ENCODE measurements around the gene DHCR7. TPM values are rescaled to one million over a fixed set of nuclear protein-coding genes. Genes with fewer than 3 reads are reported as not detected.

Gene DHCR7
- total RNA-seq, 1 experiment from 2014 or later = 286 TPM

DNA sequence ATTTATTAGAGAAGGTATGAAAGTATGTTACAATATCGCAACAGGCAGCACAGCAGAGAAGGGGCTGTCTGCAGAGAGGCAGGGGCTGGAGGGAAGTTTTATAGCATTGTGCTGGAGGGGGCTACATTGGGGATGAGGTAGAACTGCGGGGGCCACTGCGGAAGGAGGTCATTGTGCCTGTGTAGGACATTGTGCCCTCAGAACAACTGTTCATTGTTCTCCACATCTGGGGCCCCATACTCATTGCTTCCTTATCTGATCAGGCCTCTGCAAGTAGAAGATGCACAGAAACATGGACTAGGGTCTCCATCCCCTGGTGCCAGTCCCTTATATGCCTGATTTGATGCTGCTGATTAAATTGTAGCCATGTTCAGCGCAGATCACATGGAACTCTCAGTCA is 16.9 kb upstream of the DHCR7 start:
- CTCF ChIA-PET = interaction anchor here (0.5 kb wide), 1 partner anchor 16 kb away, joined by 8 read pairs; no protein-coding TSS in a partner anchor
- no peaks in the 10 kb centered on the region for H3K4me1 ChIP-seq (ENCODE audit: insufficient read depth, low read length, poor library complexity, severe bottlenecking)
- H3K27ac ChIP-seq (ENCODE audit: low read depth, low read length, poor library complexity, severe bottlenecking) = no peak overlapping the region
- no peaks in the 10 kb centered on the region for H3K9me3 ChIP-seq (ENCODE audit: low read depth, low read length, poor library complexity, severe bottlenecking)
- DNase-seq (ENCODE audit: low spot score) = no peak
- no TSS peak for BruUV-seq (replicated peaks)
- intact Hi-C loops (cut with micrococcal nuclease; ENCODE audit: unreplicated experiment) = no loop called here
- no peak overlapping the region for H3K4me3 ChIP-seq (ENCODE audit: low read depth, low read length, poor library complexity, severe bottlenecking)
- no peak for TF ChIP-seq EZH2 (IDR thresholded peaks at IDR 0.05; ENCODE audit: borderline replicate concordance, low read depth, low read length, poor library complexity, severe bottlenecking)
- TF ChIP-seq, protein P1, sequence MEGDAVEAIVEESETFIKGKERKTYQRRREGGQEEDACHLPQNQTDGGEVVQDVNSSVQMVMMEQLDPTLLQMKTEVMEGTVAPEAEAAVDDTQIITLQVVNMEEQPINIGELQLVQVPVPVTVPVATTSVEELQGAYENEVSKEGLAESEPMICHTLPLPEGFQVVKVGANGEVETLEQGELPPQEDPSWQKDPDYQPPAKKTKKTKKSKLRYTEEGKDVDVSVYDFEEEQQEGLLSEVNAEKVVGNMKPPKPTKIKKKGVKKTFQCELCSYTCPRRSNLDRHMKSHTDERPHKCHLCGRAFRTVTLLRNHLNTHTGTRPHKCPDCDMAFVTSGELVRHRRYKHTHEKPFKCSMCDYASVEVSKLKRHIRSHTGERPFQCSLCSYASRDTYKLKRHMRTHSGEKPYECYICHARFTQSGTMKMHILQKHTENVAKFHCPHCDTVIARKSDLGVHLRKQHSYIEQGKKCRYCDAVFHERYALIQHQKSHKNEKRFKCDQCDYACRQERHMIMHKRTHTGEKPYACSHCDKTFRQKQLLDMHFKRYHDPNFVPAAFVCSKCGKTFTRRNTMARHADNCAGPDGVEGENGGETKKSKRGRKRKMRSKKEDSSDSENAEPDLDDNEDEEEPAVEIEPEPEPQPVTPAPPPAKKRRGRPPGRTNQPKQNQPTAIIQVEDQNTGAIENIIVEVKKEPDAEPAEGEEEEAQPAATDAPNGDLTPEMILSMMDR (conservative IDR thresholded peaks at IDR 0.05; ENCODE audit: low read depth, low read length) = no peak
- POLR2A ChIA-PET (ENCODE audit: low non-redundant PET) = no interaction called here
- H3K27me3 ChIP-seq (replicated peaks; ENCODE audit: insufficient read depth, low read depth, low read length, poor library complexity) = no peaks in the 10 kb centered on the region
- peaks cover 6% of the 10 kb centered on the region for H3K36me3 ChIP-seq (ENCODE audit: insufficient read depth, low read length, poor library complexity, severe bottlenecking)

- ChIA-PET CTCF (no interaction called here), POLR2A (ENCODE audit: low non-redundant PET) (no interaction called here)
- H3K9me3 ChIP-seq (ENCODE audit: low read depth, low read length, poor library complexity, severe bottlenecking) = no peaks in the 10 kb centered on the region
- no peak overlapping the region for H3K4me3 ChIP-seq (ENCODE audit: low read depth, low read length, poor library complexity, severe bottlenecking)
- H3K27ac ChIP-seq (ENCODE audit: low read depth, low read length, poor library complexity, severe bottlenecking) = no peak overlapping the region
- intact Hi-C loops (cut with micrococcal nuclease; ENCODE audit: unreplicated experiment) = no loop called here
- no peak for DNase-seq (ENCODE audit: low spot score)
- peaks cover 21% of the 10 kb centered on the region for H3K36me3 ChIP-seq (ENCODE audit: insufficient read depth, low read length, poor library complexity, severe bottlenecking)
- BruUV-seq (replicated peaks) = no TSS peak
- H3K27me3 ChIP-seq (replicated peaks; ENCODE audit: insufficient read depth, low read depth, low read length, poor library complexity) = no peaks in the 10 kb centered on the region
- H3K4me1 ChIP-seq (ENCODE audit: insufficient read depth, low read length, poor library complexity, severe bottlenecking) = no peaks in the 10 kb centered on the region
- no peak for TF ChIP-seq EZH2 (IDR thresholded peaks at IDR 0.05; ENCODE audit: borderline replicate concordance, low read depth, low read length, poor library complexity, severe bottlenecking)
- TF ChIP-seq, protein P1 (conservative IDR thresholded peaks at IDR 0.05; ENCODE audit: low read depth, low read length) = no peak
These were observed 15.4 kb upstream of the DHCR7 start for GRCh38 chr11:71463331-71464211.

DNA sequence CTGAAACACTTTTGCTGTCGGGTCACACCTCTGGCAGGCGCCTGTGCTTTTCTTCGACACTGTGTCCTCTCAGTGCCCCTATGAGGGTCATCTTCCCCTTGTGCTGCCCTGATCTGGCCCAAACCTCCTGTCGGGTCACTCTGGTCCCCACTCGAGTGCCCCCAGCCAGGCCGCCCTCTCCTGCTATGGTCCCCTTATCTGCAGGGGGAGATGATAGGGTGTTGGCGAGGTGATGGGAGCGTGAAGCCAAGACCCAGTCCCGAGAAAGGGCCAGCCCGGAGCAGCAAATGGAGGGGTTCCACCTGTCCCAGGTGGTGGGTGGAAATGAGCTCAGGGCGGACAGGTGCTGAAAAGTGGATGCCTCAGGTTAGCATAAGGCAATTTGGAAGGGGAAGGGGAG is 14.5 kb upstream of the DHCR7 start:
- POLR2A ChIA-PET (ENCODE audit: low non-redundant PET) = no interaction called here
- no peaks in the 10 kb centered on the region for H3K27me3 ChIP-seq (replicated peaks; ENCODE audit: insufficient read depth, low read depth, low read length, poor library complexity)
- H3K9me3 ChIP-seq (ENCODE audit: low read depth, low read length, poor library complexity, severe bottlenecking) = no peaks in the 10 kb centered on the region
- H3K4me3 ChIP-seq (ENCODE audit: low read depth, low read length, poor library complexity, severe bottlenecking) = no peak overlapping the region
- no peak for DNase-seq (ENCODE audit: low spot score)
- H3K4me1 ChIP-seq (ENCODE audit: insufficient read depth, low read length, poor library complexity, severe bottlenecking) = no peaks in the 10 kb centered on the region
- no peak overlapping the region for H3K27ac ChIP-seq (ENCODE audit: low read depth, low read length, poor library complexity, severe bottlenecking)
- TF ChIP-seq, protein P1 (conservative IDR thresholded peaks at IDR 0.05; ENCODE audit: low read depth, low read length) = no peak
- no peak for TF ChIP-seq EZH2 (IDR thresholded peaks at IDR 0.05; ENCODE audit: borderline replicate concordance, low read depth, low read length, poor library complexity, severe bottlenecking)
- intact Hi-C loops (cut with micrococcal nuclease; ENCODE audit: unreplicated experiment) = no loop called here
- CTCF ChIA-PET = no interaction called here
- no TSS peak for BruUV-seq (replicated peaks)
- peaks cover 24% of the 10 kb centered on the region for H3K36me3 ChIP-seq (ENCODE audit: insufficient read depth, low read length, poor library complexity, severe bottlenecking)
